GM12872 (cell line): ENCODE data around the gene XDH.

ENCODE experiments used
- CTCF ChIP-seq: IDR thresholded peaks from 3 replicates; pipeline ENCODE4 v1.5.1; 2011; ENCODE audit warnings: low read depth, mild to moderate bottlenecking, low read length, moderate library complexity; ENCODE audit not compliant: insufficient read depth

Gene XDH

GRCh38 chr2:31419386-31419785 is 4.8 kb upstream of the XDH start:
- TF ChIP-seq CTCF: no peak

GRCh38 chr2:31415421-31415820 is 879 bp upstream of the XDH start:
- no peak for TF ChIP-seq CTCF

GRCh38 chr2:31413862-31414550 is 536 bp downstream of the XDH start:
- no peak for TF ChIP-seq CTCF

- no peak for TF ChIP-seq CTCF
Measured at GRCh38 chr2:31413025-31413424, 1.5 kb downstream of the XDH start.

- no peak for TF ChIP-seq CTCF
Measured at GRCh38 chr2:31411771-31412170, 2.8 kb downstream of the XDH start.

- no peak for TF ChIP-seq CTCF
Measured at GRCh38 chr2:31406593-31407385, 7.8 kb downstream of the XDH start.

GRCh38 chr2:31404827-31405226 is 9.7 kb downstream of the XDH start:
- TF ChIP-seq CTCF: no peak
